GM10266 (cell line): ENCODE data around the gene MAP3K2.

Experiments used
- DNase-seq: peaks from one replicate; pipeline ENCODE4 v3.0.0; 2012; ENCODE audit errors: extremely low spot score
- TF ChIP-seq, protein P1 (sequence below): IDR thresholded peaks from 2 replicates; pipeline ENCODE4 v1.5.1; 2012; ENCODE audit warnings: mild to moderate bottlenecking, low read depth; ENCODE audit not compliant: control insufficient read depth, insufficient read depth; ENCODE audit errors: missing control alignments

MAP3K2 gene

DNA sequence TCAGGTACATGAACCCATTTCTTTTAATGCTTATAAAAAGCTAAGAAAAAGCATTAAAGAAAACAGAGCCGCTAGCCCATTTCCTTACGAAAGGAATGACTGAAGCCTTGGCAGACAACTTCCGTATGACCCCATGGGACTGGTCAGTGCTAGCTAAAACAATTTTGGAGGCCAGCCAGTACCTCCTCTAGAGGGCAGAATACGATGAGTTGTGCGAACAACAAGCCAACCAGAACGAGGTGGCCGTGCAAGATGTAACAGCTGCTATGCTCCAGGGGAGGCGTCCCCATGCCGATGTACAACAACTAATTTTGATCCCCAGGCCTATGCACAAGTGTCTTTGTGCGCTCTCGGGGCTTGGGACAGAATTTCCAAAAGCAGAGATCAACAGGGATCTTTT, 16.7 kb downstream of the MAP3K2 start:
- TF ChIP-seq, protein P1, sequence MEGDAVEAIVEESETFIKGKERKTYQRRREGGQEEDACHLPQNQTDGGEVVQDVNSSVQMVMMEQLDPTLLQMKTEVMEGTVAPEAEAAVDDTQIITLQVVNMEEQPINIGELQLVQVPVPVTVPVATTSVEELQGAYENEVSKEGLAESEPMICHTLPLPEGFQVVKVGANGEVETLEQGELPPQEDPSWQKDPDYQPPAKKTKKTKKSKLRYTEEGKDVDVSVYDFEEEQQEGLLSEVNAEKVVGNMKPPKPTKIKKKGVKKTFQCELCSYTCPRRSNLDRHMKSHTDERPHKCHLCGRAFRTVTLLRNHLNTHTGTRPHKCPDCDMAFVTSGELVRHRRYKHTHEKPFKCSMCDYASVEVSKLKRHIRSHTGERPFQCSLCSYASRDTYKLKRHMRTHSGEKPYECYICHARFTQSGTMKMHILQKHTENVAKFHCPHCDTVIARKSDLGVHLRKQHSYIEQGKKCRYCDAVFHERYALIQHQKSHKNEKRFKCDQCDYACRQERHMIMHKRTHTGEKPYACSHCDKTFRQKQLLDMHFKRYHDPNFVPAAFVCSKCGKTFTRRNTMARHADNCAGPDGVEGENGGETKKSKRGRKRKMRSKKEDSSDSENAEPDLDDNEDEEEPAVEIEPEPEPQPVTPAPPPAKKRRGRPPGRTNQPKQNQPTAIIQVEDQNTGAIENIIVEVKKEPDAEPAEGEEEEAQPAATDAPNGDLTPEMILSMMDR: no peak
- no peak for DNase-seq

GRCh38 chr2:127370010-127370409, 17.8 kb downstream of the MAP3K2 start:
- DNase-seq: no peak
- TF ChIP-seq, protein P1: no peak

DNA sequence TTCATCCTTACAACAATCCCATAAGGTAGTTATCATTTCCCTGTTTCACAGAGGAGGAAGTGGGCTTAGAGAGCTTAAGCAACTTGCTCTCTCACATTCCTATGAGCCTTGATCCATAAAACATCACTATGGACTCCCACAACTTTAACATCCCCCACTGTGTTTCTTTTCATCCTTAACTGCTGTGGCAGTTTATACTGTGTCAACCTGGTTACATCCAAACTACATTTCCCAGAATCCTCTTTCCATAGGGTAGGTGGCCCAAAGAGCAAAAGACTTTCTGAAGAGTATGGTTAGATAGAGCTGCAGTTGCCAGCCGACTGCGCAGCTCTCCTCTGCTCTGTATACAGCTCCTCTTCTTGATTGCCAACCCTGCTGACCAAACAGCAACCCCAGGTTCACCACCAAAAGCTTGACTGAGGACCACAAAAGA, 22.5 kb downstream of the MAP3K2 start:
- TF ChIP-seq, protein P1: no peak
- DNase-seq: no peak

GRCh38 chr2:127362971-127363370, 24.8 kb downstream of the MAP3K2 start:
- TF ChIP-seq, protein P1: no peak
- DNase-seq: no peak

DNA sequence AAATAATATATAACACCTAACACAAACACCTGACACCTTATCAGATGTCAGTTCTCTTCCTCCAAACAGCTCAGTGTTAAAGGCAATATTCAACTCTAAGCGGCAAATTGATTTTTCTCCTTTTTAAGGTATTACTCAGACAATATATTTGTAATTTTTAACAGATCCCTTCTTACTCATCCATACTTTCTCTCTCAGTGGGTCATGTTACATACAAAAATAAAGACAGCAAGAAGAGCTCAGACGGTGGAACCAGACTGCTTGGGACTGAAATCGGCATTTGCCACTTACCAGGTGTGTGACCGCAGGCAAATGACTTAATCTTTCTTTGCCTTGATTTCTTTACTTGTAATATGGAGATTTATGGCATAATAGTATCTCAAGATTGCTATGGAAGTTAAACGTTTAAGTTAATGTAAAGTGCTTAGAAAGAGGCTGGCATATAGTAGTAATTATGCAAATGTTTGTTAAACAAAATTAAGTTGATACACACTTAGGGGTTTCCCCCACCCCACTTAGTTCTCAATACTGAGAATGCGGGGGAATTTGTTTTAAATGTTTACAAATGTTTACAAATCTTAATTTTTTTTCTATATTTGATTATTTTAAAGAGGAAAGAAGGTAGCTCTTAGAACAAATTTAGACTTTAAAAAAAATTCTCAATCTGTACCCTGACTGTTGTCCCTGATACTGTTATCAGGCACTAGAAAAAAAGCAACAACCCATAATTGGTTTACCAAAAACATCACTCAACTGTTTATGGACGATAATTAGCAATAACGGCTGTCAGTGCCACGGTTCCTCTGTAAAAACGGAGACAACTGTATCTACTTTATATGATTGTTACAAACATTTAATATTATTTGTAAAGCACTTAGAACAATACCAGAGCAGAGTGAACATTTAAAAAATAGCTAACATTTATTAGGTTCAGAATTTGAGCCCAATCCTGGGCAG, 25.6 kb downstream of the MAP3K2 start:
- DNase-seq: no peak
- TF ChIP-seq, protein P1: no peak

DNA sequence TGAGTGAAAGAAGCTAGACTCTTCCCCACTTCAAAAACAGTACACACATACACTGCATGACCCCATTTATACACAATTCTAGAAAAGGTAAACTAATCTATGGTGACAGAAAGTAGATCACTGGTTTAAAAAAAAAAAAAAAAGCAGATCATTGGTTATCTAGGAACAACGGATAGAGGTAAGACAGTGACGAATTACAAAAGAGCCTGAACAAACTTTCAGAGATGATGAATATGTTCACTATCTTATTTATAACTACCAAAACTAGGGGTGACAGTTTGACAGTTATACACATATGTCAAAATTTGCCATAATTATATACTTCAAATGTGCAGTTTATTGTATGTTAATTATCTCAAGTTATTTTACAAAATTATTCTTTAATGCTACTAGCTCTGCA, 27.5 kb downstream of the MAP3K2 start:
- TF ChIP-seq, protein P1: no peak
- no peak for DNase-seq

- TF ChIP-seq, protein P1: no peak
- no peak for DNase-seq
Measured at GRCh38 chr2:127359520-127359919, 28.3 kb downstream of the MAP3K2 start.
